Measurements from ENCODE around the gene SSBP3. TPM values are rescaled to one million over a fixed set of nuclear protein-coding genes. Genes with fewer than 3 reads are reported as not detected.

Gene SSBP3
- total and polyA plus RNA-seq, 8 donors: 33.0 to 129 (median 112) TPM

DNA sequence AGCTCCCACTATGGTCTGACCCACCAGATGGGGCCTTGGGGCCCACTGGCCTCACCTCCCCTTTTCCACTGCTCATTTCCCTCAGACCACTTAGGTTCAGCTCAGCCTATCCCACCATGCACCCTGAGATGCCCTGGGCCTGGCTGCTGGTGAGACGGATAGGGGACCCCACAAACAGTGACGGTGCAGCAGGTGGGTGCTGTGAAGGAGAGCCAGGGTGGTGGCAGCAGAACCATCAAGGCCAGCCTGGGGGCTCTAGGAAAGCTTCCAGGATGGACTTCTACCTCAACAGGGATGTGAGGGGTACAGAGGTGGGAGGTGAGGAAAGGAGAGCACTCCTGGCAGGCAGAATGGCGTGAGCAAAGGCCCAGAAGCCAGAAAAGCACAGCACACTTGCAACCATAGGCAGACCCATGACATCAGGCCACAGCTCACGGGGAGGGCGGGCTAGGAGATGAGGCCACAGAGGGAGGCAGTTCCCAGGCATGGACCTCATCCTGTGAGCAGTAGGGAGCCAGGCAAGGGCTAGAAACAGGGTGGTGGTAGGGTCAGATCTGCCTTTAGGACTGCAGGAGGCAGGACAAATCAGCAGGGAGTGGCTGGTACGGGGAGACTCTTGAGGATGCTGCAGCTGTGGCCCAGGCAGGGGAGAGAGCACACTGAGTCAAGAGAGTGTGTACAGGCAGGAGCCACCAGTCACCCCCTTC, 229.4 kb downstream of the SSBP3 start:
- no peak overlapping the region for H3K27ac ChIP-seq
- DNase-seq (no peak), ATAC-seq (no peak)
- no peaks in the 10 kb centered on the region for H3K4me1 ChIP-seq
- no peak overlapping the region for H3K4me3 ChIP-seq
- H3K36me3 ChIP-seq: peaks cover 0 to 26% of the 10 kb centered on the region in 2 donors
- no peaks in the 10 kb centered on the region for H3K27me3 ChIP-seq
- H3K9me3 ChIP-seq: no peaks in the 10 kb centered on the region
- TF ChIP-seq, protein P1, sequence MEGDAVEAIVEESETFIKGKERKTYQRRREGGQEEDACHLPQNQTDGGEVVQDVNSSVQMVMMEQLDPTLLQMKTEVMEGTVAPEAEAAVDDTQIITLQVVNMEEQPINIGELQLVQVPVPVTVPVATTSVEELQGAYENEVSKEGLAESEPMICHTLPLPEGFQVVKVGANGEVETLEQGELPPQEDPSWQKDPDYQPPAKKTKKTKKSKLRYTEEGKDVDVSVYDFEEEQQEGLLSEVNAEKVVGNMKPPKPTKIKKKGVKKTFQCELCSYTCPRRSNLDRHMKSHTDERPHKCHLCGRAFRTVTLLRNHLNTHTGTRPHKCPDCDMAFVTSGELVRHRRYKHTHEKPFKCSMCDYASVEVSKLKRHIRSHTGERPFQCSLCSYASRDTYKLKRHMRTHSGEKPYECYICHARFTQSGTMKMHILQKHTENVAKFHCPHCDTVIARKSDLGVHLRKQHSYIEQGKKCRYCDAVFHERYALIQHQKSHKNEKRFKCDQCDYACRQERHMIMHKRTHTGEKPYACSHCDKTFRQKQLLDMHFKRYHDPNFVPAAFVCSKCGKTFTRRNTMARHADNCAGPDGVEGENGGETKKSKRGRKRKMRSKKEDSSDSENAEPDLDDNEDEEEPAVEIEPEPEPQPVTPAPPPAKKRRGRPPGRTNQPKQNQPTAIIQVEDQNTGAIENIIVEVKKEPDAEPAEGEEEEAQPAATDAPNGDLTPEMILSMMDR (IDR thresholded peaks at IDR 0.05): no peak
- intact Hi-C loops (cut with DNase I): no loop called here

Other genes with a start within 250 kb of the SSBP3 start
- 1 to 10 TPM; 7.4 to 7.5 TPM for gene CYB5RL, start 206.4 kb downstream of the SSBP3 start, total RNA-seq
- 10 to 100 TPM in 5 of 6 donors, 1 to 10 TPM in 1; 9.6 to 11.7 (median 10.7) TPM for gene CYB5RL, start 206.4 kb downstream of the SSBP3 start, polyA plus RNA-seq (ENCODE audit: insufficient read length in 6 of 6)
- gene MRPL37, start 206.2 kb downstream of the SSBP3 start, total RNA-seq: 10 to 100 TPM; 55.5 to 68.4 TPM
- 10 to 100 TPM; 56.7 to 66.0 (median 59.0) TPM for gene MRPL37, start 206.2 kb downstream of the SSBP3 start, polyA plus RNA-seq (ENCODE audit: insufficient read length in 6 of 6)
- 10 to 100 TPM in 1 of 2 donors, 1 to 10 TPM in 1; 8.5 to 10.4 TPM for gene ACOT11, start 141.8 kb upstream of the SSBP3 start, total RNA-seq
- 10 to 100 TPM; 10.6 to 15.9 (median 13.0) TPM for gene ACOT11, start 141.8 kb upstream of the SSBP3 start, polyA plus RNA-seq (ENCODE audit: insufficient read length in 6 of 6)
- gene FAM151A, start 217.1 kb upstream of the SSBP3 start, total RNA-seq: not detected
- gene FAM151A, start 217.1 kb upstream of the SSBP3 start, polyA plus RNA-seq (ENCODE audit: insufficient read length in 6 of 6): 1 to 10 TPM in 1 of 6 donors, under 1 TPM in 5; 0.44 to 1.4 (median 0.67) TPM
- gene MROH7, start 235.4 kb upstream of the SSBP3 start, total RNA-seq: 1 to 10 TPM in 1 of 2 donors, under 1 TPM in 1; 0.70 to 1.6 TPM
- gene MROH7, start 235.4 kb upstream of the SSBP3 start, polyA plus RNA-seq (ENCODE audit: insufficient read length in 6 of 6): 10 to 100 TPM in 5 of 6 donors, 1 to 10 TPM in 1; 8.7 to 16.2 (median 14.4) TPM